ENCODE results near the gene SPG7.

GRCh38 chr16:89579351-89579750 lies 71.1 kb downstream of the SPG7 start:
- TF ChIP-seq, protein P1, sequence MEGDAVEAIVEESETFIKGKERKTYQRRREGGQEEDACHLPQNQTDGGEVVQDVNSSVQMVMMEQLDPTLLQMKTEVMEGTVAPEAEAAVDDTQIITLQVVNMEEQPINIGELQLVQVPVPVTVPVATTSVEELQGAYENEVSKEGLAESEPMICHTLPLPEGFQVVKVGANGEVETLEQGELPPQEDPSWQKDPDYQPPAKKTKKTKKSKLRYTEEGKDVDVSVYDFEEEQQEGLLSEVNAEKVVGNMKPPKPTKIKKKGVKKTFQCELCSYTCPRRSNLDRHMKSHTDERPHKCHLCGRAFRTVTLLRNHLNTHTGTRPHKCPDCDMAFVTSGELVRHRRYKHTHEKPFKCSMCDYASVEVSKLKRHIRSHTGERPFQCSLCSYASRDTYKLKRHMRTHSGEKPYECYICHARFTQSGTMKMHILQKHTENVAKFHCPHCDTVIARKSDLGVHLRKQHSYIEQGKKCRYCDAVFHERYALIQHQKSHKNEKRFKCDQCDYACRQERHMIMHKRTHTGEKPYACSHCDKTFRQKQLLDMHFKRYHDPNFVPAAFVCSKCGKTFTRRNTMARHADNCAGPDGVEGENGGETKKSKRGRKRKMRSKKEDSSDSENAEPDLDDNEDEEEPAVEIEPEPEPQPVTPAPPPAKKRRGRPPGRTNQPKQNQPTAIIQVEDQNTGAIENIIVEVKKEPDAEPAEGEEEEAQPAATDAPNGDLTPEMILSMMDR (IDR thresholded peaks at IDR 0.05; ENCODE audit: low read depth, low read length), result no peak
- TF ChIP-seq, protein P2, sequence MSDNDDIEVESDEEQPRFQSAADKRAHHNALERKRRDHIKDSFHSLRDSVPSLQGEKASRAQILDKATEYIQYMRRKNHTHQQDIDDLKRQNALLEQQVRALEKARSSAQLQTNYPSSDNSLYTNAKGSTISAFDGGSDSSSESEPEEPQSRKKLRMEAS (IDR thresholded peaks at IDR 0.05; ENCODE audit: low read depth, low read length), result no peak
- TF ChIP-seq POLR2A (IDR thresholded peaks at IDR 0.05; ENCODE audit: extremely low read depth, insufficient read length) (no peak), MYC (IDR thresholded peaks at IDR 0.05; ENCODE audit: low read depth, low read length) (no peak)

Data from NB4 (cell line).